ENCODE data around the gene CRYBA1. TPM values are rescaled to one million over a fixed set of nuclear protein-coding genes. Genes with fewer than 3 reads are reported as not detected.

CRYBA1 gene
- total and polyA plus RNA-seq, 11 donors = not detected

DNA sequence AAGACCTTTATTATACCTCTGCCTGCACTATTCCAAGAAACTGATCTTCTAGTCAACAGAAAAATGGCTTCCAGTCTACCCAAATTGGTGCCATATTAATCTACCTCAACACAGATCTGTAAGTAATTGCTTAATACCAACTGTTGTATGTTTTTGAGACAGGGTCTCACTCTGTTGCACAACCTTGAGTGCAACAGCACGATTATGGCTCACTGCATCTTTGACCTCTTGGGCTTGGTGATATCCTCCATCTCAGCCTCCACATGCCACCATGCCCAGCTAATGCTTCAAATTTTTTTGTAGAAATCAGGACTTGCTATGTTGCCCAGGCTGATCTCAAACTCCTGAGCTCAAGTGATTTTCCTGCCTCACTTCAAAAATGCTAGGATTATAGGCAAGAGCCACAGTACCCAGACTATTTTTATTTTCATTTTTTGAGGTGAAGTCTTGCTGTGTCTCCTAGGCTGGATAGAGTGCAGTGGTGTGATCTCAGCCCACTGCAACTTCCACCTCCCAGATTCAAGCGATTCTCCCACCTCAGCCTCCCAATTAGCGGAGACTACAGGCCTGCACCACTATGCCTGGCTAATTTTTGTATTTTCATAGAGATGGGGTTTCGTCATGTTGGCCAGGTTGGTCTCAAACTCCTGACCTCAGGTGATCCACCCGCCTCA lies 32.9 kb downstream of the CRYBA1 start:
- TF ChIP-seq, protein P1, sequence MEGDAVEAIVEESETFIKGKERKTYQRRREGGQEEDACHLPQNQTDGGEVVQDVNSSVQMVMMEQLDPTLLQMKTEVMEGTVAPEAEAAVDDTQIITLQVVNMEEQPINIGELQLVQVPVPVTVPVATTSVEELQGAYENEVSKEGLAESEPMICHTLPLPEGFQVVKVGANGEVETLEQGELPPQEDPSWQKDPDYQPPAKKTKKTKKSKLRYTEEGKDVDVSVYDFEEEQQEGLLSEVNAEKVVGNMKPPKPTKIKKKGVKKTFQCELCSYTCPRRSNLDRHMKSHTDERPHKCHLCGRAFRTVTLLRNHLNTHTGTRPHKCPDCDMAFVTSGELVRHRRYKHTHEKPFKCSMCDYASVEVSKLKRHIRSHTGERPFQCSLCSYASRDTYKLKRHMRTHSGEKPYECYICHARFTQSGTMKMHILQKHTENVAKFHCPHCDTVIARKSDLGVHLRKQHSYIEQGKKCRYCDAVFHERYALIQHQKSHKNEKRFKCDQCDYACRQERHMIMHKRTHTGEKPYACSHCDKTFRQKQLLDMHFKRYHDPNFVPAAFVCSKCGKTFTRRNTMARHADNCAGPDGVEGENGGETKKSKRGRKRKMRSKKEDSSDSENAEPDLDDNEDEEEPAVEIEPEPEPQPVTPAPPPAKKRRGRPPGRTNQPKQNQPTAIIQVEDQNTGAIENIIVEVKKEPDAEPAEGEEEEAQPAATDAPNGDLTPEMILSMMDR (IDR thresholded peaks at IDR 0.05) = no peak
- TF ChIP-seq POLR2A (IDR thresholded peaks at IDR 0.05) = no peak
- no peak for ATAC-seq
- Histone ChIP-seq H3K9me3 (peaks cover 0 to 10% (median 0%) of the 10 kb centered on the region in 12 donors), H3K27me3 (no peaks in the 10 kb centered on the region), H3K4me1 (peaks cover 4 to 73% (median 55%) of the 10 kb centered on the region in 12 donors), H3K4me3 (no peak overlapping the region), H3K36me3 (peaks cover 0 to 91% (median 66%) of the 10 kb centered on the region in 9 donors), H3K27ac (no peak overlapping the region)
- WGBS, 4 donors = 90 to 98% (median 95%) methylated on average over 5 of the region's 5 CpGs
- intact Hi-C loops (cut with DNase I) = loop anchor here in 1 of 10 donors (10.0 kb wide), 1 partner anchor 305 kb away; no protein-coding TSS in a partner anchor
- no peak for DNase-seq

DNA sequence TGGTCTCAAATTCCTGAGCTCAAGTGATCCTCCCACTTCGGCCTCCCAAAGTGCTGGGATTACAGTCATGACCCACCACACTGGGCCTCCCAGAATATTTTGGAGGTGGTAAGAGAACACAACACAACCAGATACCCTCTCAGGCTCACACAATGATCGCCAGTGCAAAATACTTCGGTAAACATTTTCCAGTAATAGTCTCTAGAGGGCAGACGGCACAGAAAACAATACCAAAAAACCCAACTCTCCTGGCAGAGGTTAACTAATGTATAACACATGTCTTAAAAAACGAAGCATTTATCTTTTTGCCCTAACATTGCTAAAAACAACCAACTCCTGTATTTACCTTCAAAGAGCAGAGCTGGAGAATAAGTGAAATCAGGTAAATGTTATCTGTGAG lies 36.8 kb downstream of the CRYBA1 start:
- no peak for TF ChIP-seq POLR2A (IDR thresholded peaks at IDR 0.05)
- TF ChIP-seq, protein P1 (IDR thresholded peaks at IDR 0.05) = peak in 3 of 12 donors; percentile 8 to 24 (median 11)
- DNase-seq (no peak), ATAC-seq (peak in 1 of 4 donors; percentile 31)
- WGBS, 4 donors = 46 to 64% (median 59%) methylated on average over 5 of the region's 5 CpGs
- H3K4me1 ChIP-seq = peaks cover 4 to 74% (median 60%) of the 10 kb centered on the region in 12 donors
- intact Hi-C loops (cut with DNase I) = loop anchor here in 1 of 10 donors (10.0 kb wide), 1 partner anchor 309 kb away; no protein-coding TSS in a partner anchor
- H3K9me3 ChIP-seq = peaks cover 0 to 9% (median 0%) of the 10 kb centered on the region in 12 donors
- no peaks in the 10 kb centered on the region for H3K27me3 ChIP-seq
- no peak overlapping the region for H3K4me3 ChIP-seq
- peaks cover 0 to 96% (median 80%) of the 10 kb centered on the region in 9 donors for H3K36me3 ChIP-seq
- H3K27ac ChIP-seq = no peak overlapping the region

DNA sequence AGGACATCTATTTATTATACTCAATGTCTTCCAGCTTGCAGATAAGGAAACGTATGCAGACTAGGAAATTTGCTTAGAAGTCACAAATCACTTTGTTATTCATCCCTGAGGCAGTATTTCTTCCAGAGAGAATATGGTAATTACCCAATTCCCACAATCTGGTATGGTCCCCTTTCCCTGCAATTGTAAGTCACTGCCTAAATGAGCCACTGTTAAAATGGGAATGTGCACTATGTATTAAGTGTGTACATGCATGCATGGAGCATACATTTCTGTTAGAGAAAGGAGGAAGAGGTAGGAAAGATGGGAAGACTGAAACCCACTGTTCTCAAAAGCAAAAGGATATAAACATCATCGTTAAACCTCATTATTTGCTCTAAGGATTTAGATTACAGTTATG lies 37.3 kb downstream of the CRYBA1 start:
- Histone ChIP-seq H3K36me3 (peaks cover 0 to 95% (median 80%) of the 10 kb centered on the region in 9 donors), H3K27ac (no peak overlapping the region), H3K27me3 (no peaks in the 10 kb centered on the region), H3K9me3 (peaks cover 0 to 5% (median 0%) of the 10 kb centered on the region in 12 donors), H3K4me3 (no peak overlapping the region), H3K4me1 (peaks cover 5 to 76% (median 64%) of the 10 kb centered on the region in 12 donors)
- intact Hi-C loops (cut with DNase I) = loop anchor here in 1 of 10 donors (10.0 kb wide), 1 partner anchor 309 kb away; no protein-coding TSS in a partner anchor
- TF ChIP-seq, protein P1 (IDR thresholded peaks at IDR 0.05) = no peak
- no peak for TF ChIP-seq POLR2A (IDR thresholded peaks at IDR 0.05)
- ATAC-seq = no peak
- no peak for DNase-seq
- 50 to 63% (median 54%) methylated on average over 2 of the region's 2 CpGs for WGBS, 4 donors

DNA sequence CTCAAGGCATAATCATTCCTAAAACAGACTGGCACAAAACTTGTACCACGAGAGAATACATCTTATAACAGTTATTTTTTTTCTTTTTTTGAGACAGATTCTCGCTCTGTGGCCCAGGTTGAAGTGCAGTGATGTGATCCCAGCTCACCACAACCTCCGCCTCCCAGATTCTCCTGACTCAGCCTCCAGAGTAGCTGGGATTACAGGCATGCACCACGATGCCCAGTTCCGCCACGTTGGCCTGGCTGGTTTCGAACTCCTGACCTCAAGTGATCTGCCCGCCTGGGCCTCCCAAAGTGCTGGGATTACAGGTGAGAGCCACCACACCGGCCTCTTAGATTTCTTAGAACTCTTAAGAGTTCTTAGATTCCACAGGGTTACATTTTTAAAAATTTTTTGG lies 43.2 kb downstream of the CRYBA1 start:
- 84 to 90% (median 86%) methylated on average over 9 of the region's 9 CpGs for WGBS, 4 donors
- H3K4me3 ChIP-seq = no peak overlapping the region
- no peaks in the 10 kb centered on the region for H3K9me3 ChIP-seq
- intact Hi-C loops (cut with DNase I) = loop anchor here in 9 of 10 donors (2.0 to 10.0 kb wide), 8 partner anchors 38 to 565 kb away; partner anchors contain the start of genes NEK8 (in 1 of the 9) and TLCD1 (in 1 of the 9)
- H3K36me3 ChIP-seq = peaks cover 0 to 56% (median 49%) of the 10 kb centered on the region in 9 donors
- no peak for ATAC-seq
- H3K27ac ChIP-seq = peak overlapping the region in 1 of 12 donors; percentile 99
- DNase-seq = no peak
- no peak for TF ChIP-seq POLR2A (IDR thresholded peaks at IDR 0.05)
- TF ChIP-seq, protein P1 (IDR thresholded peaks at IDR 0.05) = no peak
- no peaks in the 10 kb centered on the region for H3K27me3 ChIP-seq
- H3K4me1 ChIP-seq = peaks cover 8 to 77% (median 65%) of the 10 kb centered on the region in 12 donors
